Measurements from ENCODE around the gene DAB1.

- TF ChIP-seq, protein P1, sequence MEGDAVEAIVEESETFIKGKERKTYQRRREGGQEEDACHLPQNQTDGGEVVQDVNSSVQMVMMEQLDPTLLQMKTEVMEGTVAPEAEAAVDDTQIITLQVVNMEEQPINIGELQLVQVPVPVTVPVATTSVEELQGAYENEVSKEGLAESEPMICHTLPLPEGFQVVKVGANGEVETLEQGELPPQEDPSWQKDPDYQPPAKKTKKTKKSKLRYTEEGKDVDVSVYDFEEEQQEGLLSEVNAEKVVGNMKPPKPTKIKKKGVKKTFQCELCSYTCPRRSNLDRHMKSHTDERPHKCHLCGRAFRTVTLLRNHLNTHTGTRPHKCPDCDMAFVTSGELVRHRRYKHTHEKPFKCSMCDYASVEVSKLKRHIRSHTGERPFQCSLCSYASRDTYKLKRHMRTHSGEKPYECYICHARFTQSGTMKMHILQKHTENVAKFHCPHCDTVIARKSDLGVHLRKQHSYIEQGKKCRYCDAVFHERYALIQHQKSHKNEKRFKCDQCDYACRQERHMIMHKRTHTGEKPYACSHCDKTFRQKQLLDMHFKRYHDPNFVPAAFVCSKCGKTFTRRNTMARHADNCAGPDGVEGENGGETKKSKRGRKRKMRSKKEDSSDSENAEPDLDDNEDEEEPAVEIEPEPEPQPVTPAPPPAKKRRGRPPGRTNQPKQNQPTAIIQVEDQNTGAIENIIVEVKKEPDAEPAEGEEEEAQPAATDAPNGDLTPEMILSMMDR (IDR thresholded peaks at IDR 0.05 in 4 of 5, conservative IDR thresholded peaks at IDR 0.05 in 1 of 5) = no peak
- no peak for TF ChIP-seq POLR2A (IDR thresholded peaks at IDR 0.05)
Observed at GRCh38 chr1:56963667-56964066, 460.2 kb downstream of the DAB1 start.
